Measurements from ENCODE around the gene TLCD3B.

DNA sequence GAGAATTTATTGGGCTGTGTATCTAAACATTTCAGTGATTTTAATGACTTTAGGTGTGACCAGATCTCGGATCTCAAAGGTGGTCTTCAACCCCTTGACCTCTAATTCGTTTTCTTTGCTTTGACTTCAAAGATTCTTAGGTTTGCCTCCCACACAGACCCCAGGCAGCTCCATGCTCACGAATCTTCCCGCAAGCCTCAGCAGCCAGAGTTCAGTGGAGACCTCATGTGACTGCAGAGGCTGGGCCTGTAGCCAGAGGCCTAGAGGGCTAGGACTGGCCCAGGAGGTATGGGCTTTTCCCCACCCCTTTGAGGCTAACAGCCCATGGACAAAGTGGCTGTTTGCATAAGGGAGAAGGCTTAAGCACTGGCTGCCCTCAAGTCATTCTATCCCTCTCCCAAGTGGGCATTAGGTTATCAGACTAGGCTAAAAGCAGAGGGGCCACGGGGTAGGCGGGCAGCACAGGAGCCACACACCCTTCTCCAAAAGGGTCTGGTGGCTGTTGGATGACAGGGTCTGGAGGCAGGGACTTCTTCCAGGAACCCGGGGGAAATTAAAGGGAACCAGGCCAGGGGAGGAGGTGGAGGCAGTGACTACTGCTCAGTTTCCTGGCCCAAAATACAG, 38.6 kb downstream of the TLCD3B start:
- TF ChIP-seq CTCF (IDR thresholded peaks at IDR 0.05) (no peak), POLR2A (IDR thresholded peaks at IDR 0.05) (no peak)
